ENCODE data around the gene ST8SIA3.

DNA sequence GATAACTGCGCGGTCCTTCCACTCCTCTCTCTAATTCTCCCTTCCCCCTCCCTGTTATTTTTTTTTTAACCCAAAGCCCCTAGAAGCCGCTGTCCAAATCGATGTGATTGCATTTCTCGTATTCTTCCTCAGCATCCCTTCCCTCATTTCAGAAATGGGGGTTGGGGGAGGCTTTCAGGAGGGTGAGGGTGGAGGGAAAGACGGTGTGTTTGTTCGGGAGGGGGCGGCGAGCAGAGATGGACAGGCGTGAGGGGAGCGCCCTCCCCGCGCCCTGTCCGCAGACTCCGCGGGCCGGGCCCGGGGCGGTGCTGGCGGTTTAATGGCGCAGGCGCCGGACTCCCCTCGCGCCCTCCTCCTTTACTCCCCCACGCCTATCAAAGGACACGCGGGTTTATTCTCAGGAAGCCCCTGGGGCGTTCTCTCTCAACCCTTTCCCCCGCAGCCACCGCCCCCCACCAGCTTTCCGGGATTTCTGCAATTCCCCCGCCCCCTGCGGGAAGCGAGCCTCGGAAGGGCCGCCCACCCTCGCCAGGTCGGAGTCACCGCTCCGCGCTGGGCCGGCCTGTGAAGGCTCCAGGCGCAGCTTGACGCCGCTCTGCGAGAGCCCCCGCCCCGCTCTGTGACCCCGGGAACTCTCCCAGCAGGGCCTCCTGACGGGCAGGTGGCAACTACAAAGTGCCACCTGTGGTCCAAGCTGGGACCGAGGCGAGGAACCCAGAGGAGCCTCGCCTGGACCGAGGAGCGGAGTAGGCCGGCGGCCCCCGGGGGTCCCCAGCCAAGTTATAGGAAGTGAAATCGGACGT, 981 bp downstream of the ST8SIA3 start:
- TF ChIP-seq YY1 (IDR thresholded peaks at IDR 0.05; ENCODE audit: low read depth) (no peak), TAF1 (IDR thresholded peaks at IDR 0.05; ENCODE audit: low read depth) (no peak), EP300 (IDR thresholded peaks at IDR 0.05; ENCODE audit: borderline replicate concordance) (no peak), TCF12 (IDR thresholded peaks at IDR 0.05; ENCODE audit: low read depth) (no peak), CEBPB (IDR thresholded peaks at IDR 0.05) (no peak)

Data from Ishikawa (cell line).